CD4-positive, alpha-beta memory T cell (primary cell): ENCODE results near the gene USP24. TPM values are rescaled to one million over a fixed set of nuclear protein-coding genes. Genes with fewer than 3 reads are reported as not detected.

Experiments
- CTCF ChIA-PET: fragments of 350-600 bp; sonication (Branson Sonifier 250); formaldehyde crosslinking; loops from one replicate; lab custom pipeline; 2021; ENCODE audit warnings: inconsistent platforms; ENCODE audit not compliant: partially characterized antibody; lab: Charles Lee
- POLR2A ChIA-PET: fragments of 350-600 bp; sonication (Branson Sonifier 250); formaldehyde crosslinking; loops from one replicate; lab custom pipeline; 2021; ENCODE audit not compliant: partially characterized antibody; lab: Charles Lee
- DNase-seq, 5 donors: peaks; one replicate each; pipeline versions ENCODE4 v3.0.0 to v3.0.0-alpha.2; 2020 to 2022; ENCODE audit warnings: mixed read lengths in 1 of 5
- H3K27ac ChIP-seq: one replicate; pipeline ENCODE4 v1.7.0; 2013; ENCODE audit warnings: low read depth, low read length
- H3K27me3 ChIP-seq: 2 replicates; pipeline ENCODE4 v1.7.0; 2013; ENCODE audit warnings: mild to moderate bottlenecking, low read length, moderate library complexity; ENCODE audit not compliant: insufficient read depth
- H3K36me3 ChIP-seq: 2 replicates; pipeline ENCODE4 v1.7.0; 2013; ENCODE audit warnings: mild to moderate bottlenecking, low read length, moderate library complexity; ENCODE audit not compliant: insufficient read depth
- H3K4me1 ChIP-seq: 2 replicates; pipeline ENCODE4 v1.7.0; 2013; ENCODE audit warnings: mild to moderate bottlenecking, low read length, moderate library complexity; ENCODE audit not compliant: insufficient read depth
- H3K4me3 ChIP-seq, 2 donors: one replicate each; pipeline ENCODE4 v1.7.0; 2013; ENCODE audit warnings: low read length in 2 of 2, mild to moderate bottlenecking in 1 of 2
- H3K9me3 ChIP-seq, 2 donors: one replicate each; pipeline ENCODE4 v1.7.0; 2013; ENCODE audit warnings: low read length in 2 of 2, control low read depth in 1 of 2; ENCODE audit not compliant: control insufficient read depth in 1 of 2
- H3K27ac Mint-ChIP-seq, 7 donors: one replicate each; pipeline ENCODE4 v1.8.0; 2020 to 2021; ENCODE audit warnings: mixed read lengths in 7 of 7, mild to moderate bottlenecking in 6 of 7, inconsistent platforms in 3 of 7, moderate library complexity in 3 of 7
- H3K27me3 Mint-ChIP-seq, 2 donors: one replicate each; pipeline ENCODE4 v1.8.0; 2020 to 2021; ENCODE audit warnings: mixed read lengths in 2 of 2
- H3K36me3 Mint-ChIP-seq, 2 donors: one replicate each; pipeline ENCODE4 v1.8.0; 2020 to 2021; ENCODE audit warnings: mixed read lengths in 2 of 2, inconsistent platforms in 1 of 2, mild to moderate bottlenecking in 1 of 2
- H3K4me1 Mint-ChIP-seq, 4 donors: one replicate each; pipeline ENCODE4 v1.8.0; 2020 to 2021; ENCODE audit warnings: mixed read lengths in 4 of 4, mild to moderate bottlenecking in 1 of 4
- H3K4me3 Mint-ChIP-seq, 8 donors: one replicate each; pipeline ENCODE4 v1.8.0; 2020 to 2021; ENCODE audit warnings: mixed read lengths in 8 of 8, mild to moderate bottlenecking in 7 of 8, moderate library complexity in 6 of 8, inconsistent platforms in 3 of 8
- H3K9me3 Mint-ChIP-seq, 8 donors: one replicate each; pipeline ENCODE4 v1.8.0; 2020 to 2021; ENCODE audit warnings: mixed read lengths in 8 of 8, mild to moderate bottlenecking in 5 of 8, inconsistent platforms in 3 of 8, moderate library complexity in 1 of 8
- intact Hi-C: fragments of 100-400 bp; cut with micrococcal nuclease; formaldehyde crosslinking; loops from one replicate; pipeline ENCODE4 v1.15.1; 2023
- polyA plus RNA-seq, 2 donors: library from polyadenylated mRNA; unstranded; fragments of 300-500 nt; fragmentation: Illumina TruSeq; gene quantifications; one replicate each; pipeline ENCODE4 v1.2.3, GENCODE V29; 2021
- total RNA-seq, 2 experiments: library from RNA; stranded (reverse); gene quantifications; one replicate each; pipeline ENCODE4 v1.2.3, GENCODE V29; 2021

USP24 gene
- total and polyA plus RNA-seq, 4 experiments from 2014 or later = 1.6 to 74.2 (median 42.1) TPM

GRCh38 chr1:55040933-55041494, 174.2 kb downstream of the USP24 start:
- Histone ChIP-seq H3K27me3 (no peaks in the 10 kb centered on the region), H3K4me3 (no peak overlapping the region), H3K9me3 (no peaks in the 10 kb centered on the region), H3K27ac (no peak overlapping the region), H3K4me1 (no peaks in the 10 kb centered on the region), H3K36me3 (no peaks in the 10 kb centered on the region)
- no peak overlapping the region for H3K4me3 Mint-ChIP-seq
- H3K27me3 Mint-ChIP-seq = peaks cover 25 to 27% of the 10 kb centered on the region in 2 donors
- ChIA-PET POLR2A (no interaction called here), CTCF (interaction anchor here (1.5 kb wide), 1 partner anchor 96 kb away, joined by 3 read pairs; no protein-coding TSS in a partner anchor)
- H3K36me3 Mint-ChIP-seq = no peaks in the 10 kb centered on the region
- DNase-seq = no peak
- peaks cover 0 to 2% (median 0%) of the 10 kb centered on the region in 8 donors for H3K9me3 Mint-ChIP-seq
- H3K4me1 Mint-ChIP-seq = peaks cover 0 to 13% (median under 1%) of the 10 kb centered on the region in 4 donors
- intact Hi-C loops = no loop called here
- no peak overlapping the region for H3K27ac Mint-ChIP-seq

GRCh38 chr1:55040083-55040932, 174.9 kb downstream of the USP24 start:
- no peak overlapping the region for H3K4me3 ChIP-seq
- H3K36me3 Mint-ChIP-seq = no peaks in the 10 kb centered on the region
- H3K27ac Mint-ChIP-seq = no peak overlapping the region
- peak overlapping the region in 1 of 8 donors; percentile 20 for H3K4me3 Mint-ChIP-seq
- POLR2A ChIA-PET = no interaction called here
- H3K9me3 ChIP-seq = no peaks in the 10 kb centered on the region
- peaks cover 0 to 13% (median under 1%) of the 10 kb centered on the region in 4 donors for H3K4me1 Mint-ChIP-seq
- intact Hi-C loops = no loop called here
- no peak for DNase-seq
- H3K27me3 Mint-ChIP-seq = peaks cover 26 to 31% of the 10 kb centered on the region in 2 donors
- H3K9me3 Mint-ChIP-seq = peaks cover 0 to 2% (median 0%) of the 10 kb centered on the region in 8 donors
- no peak overlapping the region for H3K27ac ChIP-seq
- no peaks in the 10 kb centered on the region for H3K27me3 ChIP-seq
- no peaks in the 10 kb centered on the region for H3K4me1 ChIP-seq
- CTCF ChIA-PET = interaction anchor here (1.5 kb wide), 1 partner anchor 95 kb away, joined by 3 read pairs; no protein-coding TSS in a partner anchor
- no peaks in the 10 kb centered on the region for H3K36me3 ChIP-seq

- Histone ChIP-seq H3K4me1 (no peaks in the 10 kb centered on the region), H3K36me3 (no peaks in the 10 kb centered on the region), H3K27me3 (no peaks in the 10 kb centered on the region), H3K27ac (no peak within 1 kb of the TSS), H3K4me3 (no peak within 1 kb of the TSS), H3K9me3 (no peaks in the 10 kb centered on the region)
- Mint-ChIP-seq H3K4me1 (peaks cover 0 to 13% (median under 1%) of the 10 kb centered on the region in 4 donors), H3K36me3 (no peaks in the 10 kb centered on the region), H3K4me3 (peak within 1 kb of the TSS in 2 of 8 donors; percentile 6 to 20), H3K9me3 (no peaks in the 10 kb centered on the region), H3K27ac (no peak within 1 kb of the TSS), H3K27me3 (peaks cover 31 to 37% of the 10 kb centered on the region in 2 donors)
- ChIA-PET POLR2A (no interaction called here), CTCF (interaction anchor here (1.5 kb wide), 1 partner anchor 94 kb away, joined by 3 read pairs; no protein-coding TSS in a partner anchor)
- no peak for DNase-seq
- intact Hi-C loops = no loop called here
Observed at GRCh38 chr1:55039342-55040082, 175.7 kb downstream of the USP24 start, which contains the start of gene PCSK9. Gene PCSK9 (plus strand): TSS chr1:55039548. CDS start chr1:55039838, 290 bp downstream.

GRCh38 chr1:55038974-55039341, 176.2 kb downstream of the USP24 start:
- H3K4me3 Mint-ChIP-seq = peak overlapping the region in 1 of 8 donors; percentile 6
- POLR2A ChIA-PET = no interaction called here
- H3K27me3 Mint-ChIP-seq = peaks cover 32 to 39% of the 10 kb centered on the region in 2 donors
- Histone ChIP-seq H3K27me3 (no peaks in the 10 kb centered on the region), H3K4me3 (no peak overlapping the region), H3K9me3 (no peaks in the 10 kb centered on the region), H3K4me1 (no peaks in the 10 kb centered on the region), H3K36me3 (no peaks in the 10 kb centered on the region), H3K27ac (no peak overlapping the region)
- H3K27ac Mint-ChIP-seq = no peak overlapping the region
- peaks cover 0 to 13% (median under 1%) of the 10 kb centered on the region in 4 donors for H3K4me1 Mint-ChIP-seq
- H3K36me3 Mint-ChIP-seq = no peaks in the 10 kb centered on the region
- H3K9me3 Mint-ChIP-seq = no peaks in the 10 kb centered on the region
- CTCF ChIA-PET = no interaction called here
- no peak for DNase-seq
- intact Hi-C loops = no loop called here

GRCh38 chr1:55038552-55038838, 176.7 kb downstream of the USP24 start:
- intact Hi-C loops = no loop called here
- Mint-ChIP-seq H3K4me1 (peaks cover 0 to 13% (median under 1%) of the 10 kb centered on the region in 4 donors), H3K4me3 (no peak overlapping the region), H3K27ac (no peak overlapping the region), H3K9me3 (no peaks in the 10 kb centered on the region), H3K36me3 (no peaks in the 10 kb centered on the region), H3K27me3 (peaks cover 32 to 39% of the 10 kb centered on the region in 2 donors)
- H3K4me1 ChIP-seq = no peaks in the 10 kb centered on the region
- DNase-seq = no peak
- CTCF ChIA-PET = no interaction called here
- H3K27ac ChIP-seq = no peak overlapping the region
- no peaks in the 10 kb centered on the region for H3K9me3 ChIP-seq
- H3K4me3 ChIP-seq = no peak overlapping the region
- POLR2A ChIA-PET = no interaction called here
- H3K36me3 ChIP-seq = no peaks in the 10 kb centered on the region
- no peaks in the 10 kb centered on the region for H3K27me3 ChIP-seq

- H3K4me1 ChIP-seq = no peaks in the 10 kb centered on the region
- H3K36me3 ChIP-seq = no peaks in the 10 kb centered on the region
- H3K4me3 Mint-ChIP-seq = no peak overlapping the region
- CTCF ChIA-PET = no interaction called here
- peaks cover 34 to 42% of the 10 kb centered on the region in 2 donors for H3K27me3 Mint-ChIP-seq
- POLR2A ChIA-PET = no interaction called here
- H3K4me1 Mint-ChIP-seq = peaks cover 0 to 13% (median under 1%) of the 10 kb centered on the region in 4 donors
- H3K9me3 Mint-ChIP-seq = no peaks in the 10 kb centered on the region
- H3K9me3 ChIP-seq = no peaks in the 10 kb centered on the region
- H3K4me3 ChIP-seq = no peak overlapping the region
- no peaks in the 10 kb centered on the region for H3K27me3 ChIP-seq
- H3K36me3 Mint-ChIP-seq = no peaks in the 10 kb centered on the region
- no peak overlapping the region for H3K27ac ChIP-seq
- no peak overlapping the region for H3K27ac Mint-ChIP-seq
- DNase-seq = no peak
- intact Hi-C loops = no loop called here
Observed at GRCh38 chr1:55037733-55038551, 177.2 kb downstream of the USP24 start.
